Thyroid gland (tissue), 4 donors: Measurements from ENCODE around the gene SPOP.

Source experiments
- CTCF ChIP-seq, 6 experiments: fragments of 200-600 bp in 3 of 6; fragments of 450-650 bp in 3 of 6; sonication (generic) in 3 of 6; IDR thresholded peaks; one replicate each; pipeline ENCODE4 v1.5.1; 2016 to 2019; ENCODE audit warnings: antibody characterized with exemption in 6 of 6, mild to moderate bottlenecking in 2 of 6, inconsistent platforms in 1 of 6, moderate library complexity in 1 of 6
- POLR2A ChIP-seq, 2 donors: fragments of 450-650 bp; IDR thresholded peaks; one replicate each; pipeline ENCODE4 v1.6.1; 2017; ENCODE audit warnings: antibody characterized with exemption in 2 of 2, mild to moderate bottlenecking in 2 of 2, moderate library complexity in 1 of 2

GRCh38 chr17:49613182-49613800 lies 64.6 kb downstream of the SPOP start:
- TF ChIP-seq CTCF (IDR thresholded peaks at IDR 0.05) (no peak), POLR2A (IDR thresholded peaks at IDR 0.05) (no peak)
